ENCODE data around the gene HIP1. TPM values are rescaled to one million over a fixed set of nuclear protein-coding genes. Genes with fewer than 3 reads are reported as not detected.

HIP1 gene
- total and polyA plus RNA-seq, 2 of the 4 experiments (the other 2 are of a cell fraction): 6.8 to 10.0 TPM

- Histone ChIP-seq H3K4me1 (ENCODE audit: control insufficient read depth, insufficient read depth, low read length) (peaks cover 2% of the 10 kb centered on the region), H2AK5ac (ENCODE audit: low read depth, low read length) (no peak overlapping the region), H2BK5ac (ENCODE audit: low read depth, low read length, poor library complexity, severe bottlenecking) (no peak overlapping the region), H3K14ac (replicated peaks; ENCODE audit: low read depth, low read length) (no peak overlapping the region), H3K27me3 (ENCODE audit: control insufficient read depth, insufficient read depth, low read length) (no peaks in the 10 kb centered on the region), H3K36me3 (ENCODE audit: control insufficient read depth, insufficient read depth, low read length) (no peaks in the 10 kb centered on the region), H2BK15ac (ENCODE audit: low read depth, low read length) (no peak overlapping the region), H3K4me2 (ENCODE audit: low read depth, low read length) (no peak overlapping the region), H3K9me3 (ENCODE audit: control insufficient read depth, insufficient read depth, low read length) (no peaks in the 10 kb centered on the region), H2AK9ac (replicated peaks; ENCODE audit: low read depth, low read length, poor library complexity) (no peak overlapping the region), H4K91ac (ENCODE audit: insufficient read depth, low read depth, low read length) (no peak overlapping the region), H3K9me1 (ENCODE audit: insufficient read depth, low read length) (no peaks in the 10 kb centered on the region), H2BK120ac (ENCODE audit: low read depth, low read length) (no peak overlapping the region), H3K9ac (ENCODE audit: low read depth, low read length) (no peak overlapping the region), H4K8ac (ENCODE audit: low read depth in 2 of 2, low read length in 2 of 2) (no peak overlapping the region), H3K18ac (ENCODE audit: low read depth, low read length) (no peak overlapping the region), H4K20me1 (ENCODE audit: insufficient read depth, low read length) (no peaks in the 10 kb centered on the region; the same call in 1 of the 2 replicates), H2BK20ac (ENCODE audit: low read depth, low read length) (no peak overlapping the region), H3K23ac (ENCODE audit: low read depth, low read length) (no peak overlapping the region), H3K4me3 (ENCODE audit: insufficient read depth, low read depth, low read length) (no peak overlapping the region), H3K79me1 (ENCODE audit: low read depth in 1 of 2, low read length in 2 of 2) (peaks cover 0 to 10% of the 10 kb centered on the region in 2 experiments; a peak in 3 of 4 replicates), H3K27ac (ENCODE audit: insufficient read depth, low read length) (no peak overlapping the region), H2AFZ (replicated peaks; ENCODE audit: low read length, poor library complexity) (no peak overlapping the region), H4K5ac (ENCODE audit: low read depth, low read length) (no peak overlapping the region), H3K4ac (ENCODE audit: low read depth, low read length) (no peak overlapping the region), H3K56ac (ENCODE audit: extremely low read depth, insufficient read depth, low read length) (no peak overlapping the region)
- ATAC-seq (ENCODE audit: low read depth) (no peak), DNase-seq (no peak)
- dilution Hi-C loops (cut with HindIII; ENCODE audit: low sequenced_read_pairs, unreplicated experiment) (no loop called here), intact Hi-C loops (cut with micrococcal nuclease) (no loop called here), in situ Hi-C loops (cut with MboI; ENCODE audit: low sequenced_read_pairs) (no loop called here)
- no TSS peak for BruUV-seq (replicated peaks)
- CTCF ChIA-PET: no interaction called here
- POLR2A ChIA-PET (ENCODE audit: unreplicated experiment): no interaction called here
- WGBS, 2 experiments (ENCODE audit: extremely low coverage in 2 of 2, insufficient read length in 1 of 2): 100% methylated on average over 1 of the region's 6 CpGs; no CpG with 5 or more reads in 1 of the 2 experiments
- TF ChIP-seq MAZ (IDR thresholded peaks at IDR 0.05; ENCODE audit: borderline replicate concordance, low read depth, low read length) (no peak), POLR2A (IDR thresholded peaks at IDR 0.05; ENCODE audit: low read depth, low read length) (no peak), RFX5 (IDR thresholded peaks at IDR 0.05; ENCODE audit: low read depth, low read length) (no peak), RAD21 (IDR thresholded peaks at IDR 0.05; ENCODE audit: low read length) (no peak), BHLHE40 (IDR thresholded peaks at IDR 0.05; ENCODE audit: low read depth, low read length) (no peak), NFE2L2 (IDR thresholded peaks at IDR 0.05; ENCODE audit: low read depth, low read length) (no peak), MXI1 (IDR thresholded peaks at IDR 0.05; ENCODE audit: borderline replicate concordance, low read depth, low read length) (no peak), CEBPB (IDR thresholded peaks at IDR 0.05; ENCODE audit: low read depth, low read length) (no peak)
Measured at GRCh38 chr7:75657866-75658265, 80.9 kb downstream of the HIP1 start.
